Measurements from ENCODE around the gene PPIL6. TPM values are rescaled to one million over a fixed set of nuclear protein-coding genes. Genes with fewer than 3 reads are reported as not detected.

PPIL6 gene
- total RNA-seq, 4 donors from 2014 or later: 0.35 to 6.1 (median 2.8) TPM

DNA sequence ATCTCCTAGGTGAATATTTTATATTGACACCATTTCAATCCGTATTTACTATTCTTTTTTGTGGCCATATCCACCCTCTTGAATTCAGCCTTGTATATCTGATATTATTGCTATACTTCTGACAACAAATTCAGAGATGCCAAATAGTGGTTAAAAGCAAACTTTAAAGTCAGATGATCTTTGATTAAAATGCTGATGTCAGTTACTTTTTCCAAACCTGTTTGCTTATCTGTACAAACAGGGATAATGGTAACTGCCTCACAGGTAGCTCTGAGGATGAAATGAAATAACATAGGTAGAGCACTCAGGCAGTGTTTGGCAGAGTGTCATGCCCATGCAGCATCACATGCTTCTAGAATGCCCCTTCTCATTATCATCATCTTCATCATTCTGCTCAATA is 19.2 kb downstream of the PPIL6 start:
- no peaks in the 10 kb centered on the region for H3K36me3 ChIP-seq
- H3K27ac ChIP-seq: no peak overlapping the region
- TF ChIP-seq, protein P1, sequence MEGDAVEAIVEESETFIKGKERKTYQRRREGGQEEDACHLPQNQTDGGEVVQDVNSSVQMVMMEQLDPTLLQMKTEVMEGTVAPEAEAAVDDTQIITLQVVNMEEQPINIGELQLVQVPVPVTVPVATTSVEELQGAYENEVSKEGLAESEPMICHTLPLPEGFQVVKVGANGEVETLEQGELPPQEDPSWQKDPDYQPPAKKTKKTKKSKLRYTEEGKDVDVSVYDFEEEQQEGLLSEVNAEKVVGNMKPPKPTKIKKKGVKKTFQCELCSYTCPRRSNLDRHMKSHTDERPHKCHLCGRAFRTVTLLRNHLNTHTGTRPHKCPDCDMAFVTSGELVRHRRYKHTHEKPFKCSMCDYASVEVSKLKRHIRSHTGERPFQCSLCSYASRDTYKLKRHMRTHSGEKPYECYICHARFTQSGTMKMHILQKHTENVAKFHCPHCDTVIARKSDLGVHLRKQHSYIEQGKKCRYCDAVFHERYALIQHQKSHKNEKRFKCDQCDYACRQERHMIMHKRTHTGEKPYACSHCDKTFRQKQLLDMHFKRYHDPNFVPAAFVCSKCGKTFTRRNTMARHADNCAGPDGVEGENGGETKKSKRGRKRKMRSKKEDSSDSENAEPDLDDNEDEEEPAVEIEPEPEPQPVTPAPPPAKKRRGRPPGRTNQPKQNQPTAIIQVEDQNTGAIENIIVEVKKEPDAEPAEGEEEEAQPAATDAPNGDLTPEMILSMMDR (IDR thresholded peaks at IDR 0.05): no peak
- no peak for TF ChIP-seq POLR2A (IDR thresholded peaks at IDR 0.05)
- H3K9me3 ChIP-seq: no peaks in the 10 kb centered on the region
- intact Hi-C loops (cut with DNase I): no loop called here
- peaks cover 0 to 10% (median 0%) of the 10 kb centered on the region in 3 donors for H3K4me1 ChIP-seq
- no peak for DNase-seq
- WGBS, 2 donors: 61 to 88% methylated on average over 1 of the region's 1 CpG
- no peaks in the 10 kb centered on the region for H3K27me3 ChIP-seq
- H3K4me3 ChIP-seq: no peak overlapping the region

DNA sequence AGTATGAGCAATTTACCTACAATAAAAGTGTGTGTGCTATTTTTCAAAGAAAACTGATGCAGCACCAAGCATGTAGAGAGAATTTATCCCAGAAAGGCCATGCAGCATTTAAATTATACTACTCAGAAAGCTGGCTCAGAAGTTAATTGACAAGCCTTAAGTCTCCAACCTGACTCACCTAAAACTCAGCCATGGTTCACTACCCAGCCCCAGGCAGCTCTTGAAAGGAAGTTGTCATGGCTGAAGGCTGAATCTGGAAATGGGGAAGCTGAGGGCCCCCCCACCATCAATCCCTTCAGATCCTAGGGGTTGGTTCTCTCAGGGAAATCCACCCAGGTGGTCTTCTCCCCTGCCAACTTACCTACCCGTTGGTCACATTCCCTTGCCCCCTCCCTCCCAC is 19.7 kb downstream of the PPIL6 start:
- no peak for DNase-seq
- H3K4me1 ChIP-seq: peaks cover 0 to 10% (median 0%) of the 10 kb centered on the region in 3 donors
- 10 to 15% methylated on average over 1 of the region's 1 CpG for WGBS, 2 donors
- H3K27me3 ChIP-seq: no peaks in the 10 kb centered on the region
- no peak overlapping the region for H3K4me3 ChIP-seq
- no peaks in the 10 kb centered on the region for H3K9me3 ChIP-seq
- TF ChIP-seq, protein P1 (IDR thresholded peaks at IDR 0.05): no peak
- TF ChIP-seq POLR2A (IDR thresholded peaks at IDR 0.05): no peak
- intact Hi-C loops (cut with DNase I): no loop called here
- H3K27ac ChIP-seq: no peak overlapping the region
- no peaks in the 10 kb centered on the region for H3K36me3 ChIP-seq

DNA sequence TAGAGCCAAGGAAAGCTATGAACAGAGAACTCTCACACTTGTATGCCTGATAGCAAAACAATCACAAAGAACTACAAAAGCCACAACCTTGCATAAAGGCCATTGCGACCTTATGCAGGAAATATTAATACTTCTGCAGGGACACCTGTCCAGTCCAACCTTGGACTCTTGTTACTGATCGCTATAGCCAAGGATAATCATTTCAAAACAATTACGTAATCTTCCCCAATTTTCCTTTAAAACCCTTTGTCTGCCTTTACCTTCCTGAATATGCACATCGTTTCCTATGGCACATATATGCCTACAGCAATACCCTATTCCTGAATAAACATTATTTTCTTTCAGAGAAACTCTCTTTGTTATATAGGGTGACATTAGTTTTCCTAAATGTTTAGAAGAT is 22.8 kb downstream of the PPIL6 start:
- H3K27me3 ChIP-seq: no peaks in the 10 kb centered on the region
- TF ChIP-seq, protein P1 (IDR thresholded peaks at IDR 0.05): no peak
- DNase-seq: no peak
- no peak overlapping the region for H3K4me3 ChIP-seq
- intact Hi-C loops (cut with DNase I): no loop called here
- no peak overlapping the region for H3K27ac ChIP-seq
- 91 to 93% methylated on average over 4 of the region's 4 CpGs for WGBS, 2 donors
- H3K9me3 ChIP-seq: no peaks in the 10 kb centered on the region
- H3K4me1 ChIP-seq: peaks cover 0 to 10% (median 0%) of the 10 kb centered on the region in 3 donors
- no peaks in the 10 kb centered on the region for H3K36me3 ChIP-seq

DNA sequence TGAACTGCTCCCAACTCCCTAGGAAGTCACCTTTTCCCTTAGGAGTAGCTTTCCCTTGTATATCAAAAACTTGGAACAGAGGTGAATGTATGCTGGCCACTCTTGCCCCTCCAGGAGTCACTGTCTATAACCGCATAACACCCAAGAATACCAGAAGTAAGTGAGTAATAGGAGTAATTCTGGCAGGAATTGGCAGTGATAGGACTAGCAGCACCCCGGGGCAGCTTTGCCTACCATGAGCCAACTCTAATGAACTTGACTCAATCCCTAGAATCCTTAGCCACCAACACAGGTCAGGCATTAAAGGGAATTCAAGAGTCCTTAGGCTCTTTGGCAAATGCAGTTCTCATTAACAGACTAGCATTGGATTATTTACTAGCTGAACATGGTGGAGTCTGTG is 29.4 kb downstream of the PPIL6 start:
- Histone ChIP-seq H3K36me3 (no peaks in the 10 kb centered on the region), H3K27ac (no peak overlapping the region), H3K27me3 (no peaks in the 10 kb centered on the region), H3K4me3 (no peak overlapping the region), H3K4me1 (no peaks in the 10 kb centered on the region), H3K9me3 (no peaks in the 10 kb centered on the region)
- intact Hi-C loops (cut with DNase I): no loop called here
- 42 to 57% methylated on average over 2 of the region's 2 CpGs for WGBS, 2 donors
- TF ChIP-seq, protein P1 (IDR thresholded peaks at IDR 0.05): no peak
- no peak for TF ChIP-seq POLR2A (IDR thresholded peaks at IDR 0.05)
- no peak for DNase-seq

DNA sequence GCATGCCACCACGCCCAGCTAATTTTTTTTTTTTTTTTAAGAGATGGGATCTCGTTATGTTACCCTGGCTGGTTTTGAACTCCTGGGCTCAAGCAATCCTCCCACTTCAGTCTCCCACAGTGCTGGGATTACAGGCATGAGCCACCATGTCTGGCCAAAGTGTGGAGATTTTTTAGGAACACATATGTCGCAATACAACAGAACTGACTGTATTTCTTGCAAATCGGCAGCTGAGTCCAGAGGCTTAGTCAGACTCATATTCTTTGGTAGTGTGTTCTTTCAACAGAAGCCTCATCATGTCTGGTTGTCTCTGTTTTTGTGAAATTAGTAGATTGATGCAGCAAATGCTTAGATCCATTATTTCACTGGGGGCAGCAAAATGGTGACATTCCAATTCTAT is 34.2 kb downstream of the PPIL6 start:
- intact Hi-C loops (cut with DNase I): no loop called here
- no peak for TF ChIP-seq POLR2A (IDR thresholded peaks at IDR 0.05)
- TF ChIP-seq, protein P1 (IDR thresholded peaks at IDR 0.05): no peak
- Histone ChIP-seq H3K4me3 (no peak overlapping the region), H3K27ac (no peak overlapping the region), H3K4me1 (peaks cover 0 to 17% (median 0%) of the 10 kb centered on the region in 3 donors), H3K9me3 (no peaks in the 10 kb centered on the region), H3K27me3 (no peaks in the 10 kb centered on the region), H3K36me3 (no peaks in the 10 kb centered on the region)
- DNase-seq: no peak
- WGBS, 2 donors: 57 to 63% methylated on average over 4 of the region's 4 CpGs
